Mesothelial cell of epicardium (in vitro differentiated cells): ENCODE data around the gene TIAM1. TPM values are rescaled to one million over a fixed set of nuclear protein-coding genes. Genes with fewer than 3 reads are reported as not detected.
A peak's percentile ranks its signal among the peaks of the same experiment; 100 is the strongest.

ENCODE experiments used
- DNase-seq, 2 experiments: peaks; one replicate each; pipeline ENCODE4 v3.0.0; 2021; ENCODE audit warnings: low spot score in 2 of 2; ENCODE audit not compliant: unreplicated experiment in 2 of 2
- H3K27ac Mint-ChIP-seq: 2 replicates; pipeline ENCODE4 v1.8.0; 2021; ENCODE audit warnings: mixed read lengths
- H3K27me3 Mint-ChIP-seq: 2 replicates; pipeline ENCODE4 v1.8.0; 2021; ENCODE audit warnings: low read depth, mixed read lengths
- H3K36me3 Mint-ChIP-seq: 2 replicates; pipeline ENCODE4 v1.8.0; 2021; ENCODE audit warnings: mixed read lengths
- H3K4me1 Mint-ChIP-seq: 2 replicates; pipeline ENCODE4 v1.8.0; 2021; ENCODE audit warnings: mixed read lengths
- H3K4me3 Mint-ChIP-seq: 2 replicates; pipeline ENCODE4 v1.8.0; 2021; ENCODE audit warnings: mild to moderate bottlenecking, moderate library complexity, mixed read lengths
- H3K9me3 Mint-ChIP-seq: 2 replicates; pipeline ENCODE4 v1.8.0; 2021; ENCODE audit warnings: mixed read lengths
- CTCF ChIP-seq: fragments of 200-600 bp; sonication (generic); IDR thresholded peaks from one replicate; pipeline ENCODE4 v1.5.0; 2021; ENCODE audit warnings: antibody characterized with exemption; ENCODE audit not compliant: unreplicated experiment
- total RNA-seq: library from RNA; stranded (reverse); gene quantifications from 3 replicates; pipeline ENCODE4 v1.2.1, GENCODE V29; 2021

TIAM1 gene
- total RNA-seq, 1 donor from 2014 or later = 53.4 TPM

DNA sequence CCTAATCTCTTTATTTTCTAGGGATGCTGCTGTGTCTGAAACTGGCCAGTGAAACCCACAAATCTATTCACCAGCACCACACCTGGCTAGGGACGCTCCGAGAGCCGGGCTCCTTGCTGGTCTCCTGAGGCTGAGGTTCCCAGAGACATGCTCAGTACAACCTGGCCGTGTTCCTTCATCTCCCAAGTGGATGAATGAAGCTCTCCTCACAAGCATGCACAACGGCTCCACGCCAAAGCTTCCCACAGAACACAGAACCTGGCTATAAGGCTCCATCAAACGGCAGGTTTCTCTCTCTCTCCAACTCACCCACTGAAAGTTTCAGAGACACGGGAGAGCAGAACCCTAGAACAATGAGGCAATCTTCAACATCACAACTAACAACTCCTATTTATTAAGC lies 82.3 kb downstream of the TIAM1 start:
- Mint-ChIP-seq H3K4me3 (no peak overlapping the region), H3K9me3 (no peaks in the 10 kb centered on the region), H3K4me1 (peaks cover 17% of the 10 kb centered on the region), H3K27me3 (peaks cover 2% of the 10 kb centered on the region), H3K27ac (no peak overlapping the region), H3K36me3 (peaks cover 20% of the 10 kb centered on the region)
- no peak for TF ChIP-seq CTCF
- DNase-seq = no peak

DNA sequence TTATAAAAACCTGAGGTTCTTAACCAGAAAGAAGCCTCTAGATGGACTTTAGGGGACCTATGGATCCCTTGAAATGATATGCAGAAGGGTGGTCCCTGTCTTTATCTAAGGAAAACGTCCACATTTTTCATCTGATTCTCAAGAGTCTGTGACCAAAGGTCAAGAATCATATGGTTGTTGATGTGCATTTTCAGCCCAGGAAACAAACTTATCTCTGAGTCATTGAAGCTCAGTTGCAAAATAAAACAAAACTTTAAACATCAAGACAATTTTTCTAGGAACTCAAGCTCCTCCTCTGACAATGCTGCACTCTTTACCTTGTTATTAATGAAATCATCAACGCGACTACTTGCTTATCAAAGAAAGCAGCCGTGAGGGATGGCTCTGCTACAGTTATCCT lies 83.3 kb downstream of the TIAM1 start:
- peaks cover 17% of the 10 kb centered on the region for H3K4me1 Mint-ChIP-seq
- no peak for TF ChIP-seq CTCF
- no peak overlapping the region for H3K27ac Mint-ChIP-seq
- peaks cover 2% of the 10 kb centered on the region for H3K27me3 Mint-ChIP-seq
- H3K9me3 Mint-ChIP-seq = no peaks in the 10 kb centered on the region
- no peak for DNase-seq
- H3K36me3 Mint-ChIP-seq = peaks cover 15% of the 10 kb centered on the region
- no peak overlapping the region for H3K4me3 Mint-ChIP-seq

GRCh38 chr21:31258073-31258472 lies 86.0 kb downstream of the TIAM1 start:
- Mint-ChIP-seq H3K9me3 (no peaks in the 10 kb centered on the region), H3K36me3 (no peaks in the 10 kb centered on the region), H3K27me3 (peaks cover 2% of the 10 kb centered on the region), H3K4me3 (no peak overlapping the region), H3K4me1 (peaks cover 14% of the 10 kb centered on the region), H3K27ac (no peak overlapping the region)
- TF ChIP-seq CTCF = no peak
- DNase-seq = no peak

DNA sequence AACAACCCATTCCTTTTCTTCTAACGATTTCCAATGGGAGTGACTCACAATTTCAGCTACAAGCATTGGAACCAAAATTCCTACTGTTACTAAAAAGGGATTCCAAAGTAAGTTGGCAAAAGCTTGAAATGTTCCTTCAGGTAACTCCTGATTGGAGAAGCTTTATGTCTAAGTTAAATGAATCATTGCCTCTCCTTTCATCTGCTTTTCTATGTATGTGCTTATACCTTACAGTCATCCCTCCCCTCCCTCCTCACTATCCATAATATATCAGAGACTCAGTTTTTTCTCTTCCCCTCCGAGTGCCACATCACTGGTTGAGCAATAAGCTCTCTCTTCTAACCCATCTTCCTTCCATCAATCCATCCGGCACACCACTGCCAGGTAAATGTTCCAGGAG lies 86.8 kb downstream of the TIAM1 start:
- Mint-ChIP-seq H3K4me1 (peaks cover 11% of the 10 kb centered on the region), H3K36me3 (no peaks in the 10 kb centered on the region), H3K4me3 (no peak overlapping the region)

GRCh38 chr21:31255896-31256295 lies 88.2 kb downstream of the TIAM1 start:
- peaks cover 2% of the 10 kb centered on the region for H3K27me3 Mint-ChIP-seq
- no peak for TF ChIP-seq CTCF
- H3K4me1 Mint-ChIP-seq = peaks cover 8% of the 10 kb centered on the region
- no peaks in the 10 kb centered on the region for H3K9me3 Mint-ChIP-seq
- no peak overlapping the region for H3K4me3 Mint-ChIP-seq
- H3K27ac Mint-ChIP-seq = no peak overlapping the region
- H3K36me3 Mint-ChIP-seq = peaks cover 4% of the 10 kb centered on the region
- no peak for DNase-seq

More for the DNA sequence above, 86.8 kb downstream of the TIAM1 start:
- H3K27ac Mint-ChIP-seq = peak overlapping the region; percentile 7
- DNase-seq = no peak
- H3K27me3 Mint-ChIP-seq = peaks cover 2% of the 10 kb centered on the region
- no peaks in the 10 kb centered on the region for H3K9me3 Mint-ChIP-seq
- no peak for TF ChIP-seq CTCF

DNA sequence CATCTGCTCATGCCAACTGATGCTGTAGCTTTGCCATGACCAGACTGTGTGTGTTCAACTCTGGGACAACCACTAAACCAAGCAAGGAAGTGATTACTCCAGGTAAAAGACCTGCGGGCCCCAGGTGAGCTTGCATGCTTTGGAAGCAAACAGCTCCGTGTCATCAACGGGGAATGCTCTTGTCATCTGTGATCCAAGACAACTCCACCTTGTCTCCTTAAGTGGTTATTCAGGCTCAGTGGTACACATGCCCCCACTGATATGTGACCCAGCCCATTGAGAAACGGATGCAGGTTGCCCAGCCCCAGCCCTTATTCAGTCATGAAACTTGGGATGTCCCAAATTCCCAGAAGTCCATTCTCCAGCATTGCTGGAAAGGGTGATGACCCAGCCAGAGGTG lies 89.0 kb downstream of the TIAM1 start:
- Mint-ChIP-seq H3K36me3 (peaks cover 10% of the 10 kb centered on the region), H3K27me3 (peaks cover 2% of the 10 kb centered on the region), H3K4me1 (peaks cover 4% of the 10 kb centered on the region), H3K4me3 (no peak overlapping the region), H3K9me3 (no peaks in the 10 kb centered on the region), H3K27ac (no peak overlapping the region)
- no peak for DNase-seq
- TF ChIP-seq CTCF = no peak
